ENCODE results near the gene SORL1-AS1.

SORL1-AS1 gene

DNA sequence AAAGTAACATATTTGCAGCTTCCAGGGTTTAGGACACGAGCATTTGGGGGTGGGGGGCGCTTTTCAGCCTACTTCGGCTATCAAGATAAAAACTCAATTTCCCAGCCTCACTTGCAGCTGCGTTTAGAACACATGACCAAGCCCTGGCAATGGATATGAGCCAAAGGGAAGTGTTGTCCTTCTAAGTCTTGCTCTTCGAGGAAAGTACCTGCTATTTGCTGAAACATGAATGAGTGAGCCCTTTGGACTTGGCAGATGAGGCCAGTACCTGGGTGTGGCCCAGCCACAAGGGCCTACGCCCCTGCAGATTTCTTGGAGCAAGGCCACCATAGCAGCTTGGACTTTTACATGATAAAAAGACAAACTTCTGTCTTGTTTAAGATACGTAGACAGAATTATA, 60.9 kb downstream of the SORL1-AS1 start:
- no peak for DNase-seq (ENCODE audit: low read depth)

DNA sequence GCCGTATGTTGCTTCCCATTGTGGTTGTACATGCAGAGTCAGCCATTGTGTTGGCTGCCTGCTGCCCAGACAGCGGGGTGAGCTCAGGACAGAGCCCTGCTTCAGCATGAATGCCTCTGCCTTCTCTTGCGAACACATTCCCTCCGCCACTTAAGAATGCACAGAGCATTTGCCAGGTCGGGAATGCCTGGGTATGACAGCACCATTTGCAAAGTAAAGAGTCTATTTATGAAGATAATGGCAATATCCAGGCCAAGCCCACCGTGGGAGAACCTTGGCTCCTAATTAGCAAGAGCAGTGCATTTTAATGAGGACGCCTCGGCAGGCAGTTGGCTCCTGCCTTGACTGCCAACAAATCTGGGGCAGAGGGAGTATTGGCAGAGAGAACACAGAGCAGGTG, 63.1 kb downstream of the SORL1-AS1 start:
- no peak for DNase-seq (ENCODE audit: low read depth)
